Activated CD4-positive, alpha-beta T cell treated with anti-CD3 and anti-CD28 coated beads, Interleukin-2, amount 50 U/mL, for 24 hours (primary cell): ENCODE data around the gene GREM2.

Source experiments
- DNase-seq, 2 donors: peaks; one replicate each; pipeline ENCODE4 v3.0.0-alpha.2; 2020; ENCODE audit warnings: low read depth in 1 of 2, low spot score in 1 of 2

GREM2 gene

GRCh38 chr1:240462277-240462676, 149.7 kb downstream of the GREM2 start:
- DNase-seq: no peak

- DNase-seq: no peak
Observed at GRCh38 chr1:240457203-240457602, 154.8 kb downstream of the GREM2 start.

- DNase-seq: no peak
Observed at GRCh38 chr1:240455228-240455821, 156.6 kb downstream of the GREM2 start.

DNA sequence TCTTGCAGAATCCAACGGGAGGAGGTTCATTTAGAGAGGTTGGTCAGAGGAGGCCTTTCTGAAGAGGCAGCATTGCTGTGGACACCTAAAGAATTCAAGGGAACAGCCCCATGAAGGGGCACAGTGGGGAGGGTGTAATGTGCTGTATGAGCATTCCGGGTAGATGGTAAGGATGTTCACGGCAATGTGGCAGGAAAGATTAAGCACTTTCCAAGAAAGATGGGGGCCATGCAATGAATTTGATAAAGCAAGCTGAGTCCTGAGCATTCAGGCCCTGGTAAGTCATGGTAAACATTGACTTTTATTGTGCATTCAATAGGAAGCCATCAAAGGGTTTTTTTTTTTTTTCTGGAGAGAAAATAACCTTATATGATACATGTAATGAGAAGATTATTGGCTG, 166.6 kb downstream of the GREM2 start:
- DNase-seq: no peak

DNA sequence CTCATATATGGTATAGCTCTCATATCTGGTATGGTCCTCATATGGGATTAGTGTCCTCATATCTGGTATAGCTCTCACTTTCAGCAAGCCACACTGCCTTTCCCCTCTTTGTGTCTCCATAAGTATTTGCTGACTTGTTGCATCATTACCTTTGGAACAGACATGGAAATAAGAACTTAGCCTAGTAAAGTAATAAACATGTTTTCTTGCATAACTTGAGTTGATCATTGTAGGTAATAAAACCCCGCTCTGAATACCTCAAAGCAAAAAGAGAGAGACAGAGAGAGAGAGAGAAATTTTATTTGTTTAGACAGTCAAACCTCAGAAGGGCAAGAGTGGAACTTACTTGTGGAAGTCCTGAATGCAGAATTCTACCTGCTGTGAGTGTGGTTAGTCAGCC, 170.3 kb downstream of the GREM2 start:
- DNase-seq: no peak
